Measurements from ENCODE around the gene HYDIN.
"Not testable (repeated sequence)": the region's sequence is repeated elsewhere in the genome, so short reads cannot be mapped to it uniquely, and the experiment has no call there.

GRCh38 chr16:71083573-71083972 is 146.9 kb downstream of the HYDIN start:
- not testable (repeated sequence) for TF ChIP-seq CTCF (conservative IDR thresholded peaks at IDR 0.05; ENCODE audit: low read depth in 2 of 2); EZH2phosphoT487 (IDR thresholded peaks at IDR 0.05; ENCODE audit: unreplicated experiment); EZH2 (IDR thresholded peaks at IDR 0.05; ENCODE audit: low read depth, unreplicated experiment); POLR2AphosphoS5 (IDR thresholded peaks at IDR 0.05; ENCODE audit: low read depth); NANOG (IDR thresholded peaks at IDR 0.05; ENCODE audit: borderline replicate concordance); JUNB (IDR thresholded peaks at IDR 0.05; ENCODE audit: unreplicated experiment); STAT1 (IDR thresholded peaks at IDR 0.05; ENCODE audit: unreplicated experiment); ZNF114 (CRISPR knock-in tag; IDR thresholded peaks at IDR 0.05); CREB1 (CRISPR knock-in tag; IDR thresholded peaks at IDR 0.05; ENCODE audit: low read depth)
- TF ChIP-seq, protein P1, sequence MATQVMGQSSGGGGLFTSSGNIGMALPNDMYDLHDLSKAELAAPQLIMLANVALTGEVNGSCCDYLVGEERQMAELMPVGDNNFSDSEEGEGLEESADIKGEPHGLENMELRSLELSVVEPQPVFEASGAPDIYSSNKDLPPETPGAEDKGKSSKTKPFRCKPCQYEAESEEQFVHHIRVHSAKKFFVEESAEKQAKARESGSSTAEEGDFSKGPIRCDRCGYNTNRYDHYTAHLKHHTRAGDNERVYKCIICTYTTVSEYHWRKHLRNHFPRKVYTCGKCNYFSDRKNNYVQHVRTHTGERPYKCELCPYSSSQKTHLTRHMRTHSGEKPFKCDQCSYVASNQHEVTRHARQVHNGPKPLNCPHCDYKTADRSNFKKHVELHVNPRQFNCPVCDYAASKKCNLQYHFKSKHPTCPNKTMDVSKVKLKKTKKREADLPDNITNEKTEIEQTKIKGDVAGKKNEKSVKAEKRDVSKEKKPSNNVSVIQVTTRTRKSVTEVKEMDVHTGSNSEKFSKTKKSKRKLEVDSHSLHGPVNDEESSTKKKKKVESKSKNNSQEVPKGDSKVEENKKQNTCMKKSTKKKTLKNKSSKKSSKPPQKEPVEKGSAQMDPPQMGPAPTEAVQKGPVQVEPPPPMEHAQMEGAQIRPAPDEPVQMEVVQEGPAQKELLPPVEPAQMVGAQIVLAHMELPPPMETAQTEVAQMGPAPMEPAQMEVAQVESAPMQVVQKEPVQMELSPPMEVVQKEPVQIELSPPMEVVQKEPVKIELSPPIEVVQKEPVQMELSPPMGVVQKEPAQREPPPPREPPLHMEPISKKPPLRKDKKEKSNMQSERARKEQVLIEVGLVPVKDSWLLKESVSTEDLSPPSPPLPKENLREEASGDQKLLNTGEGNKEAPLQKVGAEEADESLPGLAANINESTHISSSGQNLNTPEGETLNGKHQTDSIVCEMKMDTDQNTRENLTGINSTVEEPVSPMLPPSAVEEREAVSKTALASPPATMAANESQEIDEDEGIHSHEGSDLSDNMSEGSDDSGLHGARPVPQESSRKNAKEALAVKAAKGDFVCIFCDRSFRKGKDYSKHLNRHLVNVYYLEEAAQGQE (IDR thresholded peaks at IDR 0.05; ENCODE audit: unreplicated experiment), result not testable (repeated sequence)
- TF ChIP-seq, protein P2, sequence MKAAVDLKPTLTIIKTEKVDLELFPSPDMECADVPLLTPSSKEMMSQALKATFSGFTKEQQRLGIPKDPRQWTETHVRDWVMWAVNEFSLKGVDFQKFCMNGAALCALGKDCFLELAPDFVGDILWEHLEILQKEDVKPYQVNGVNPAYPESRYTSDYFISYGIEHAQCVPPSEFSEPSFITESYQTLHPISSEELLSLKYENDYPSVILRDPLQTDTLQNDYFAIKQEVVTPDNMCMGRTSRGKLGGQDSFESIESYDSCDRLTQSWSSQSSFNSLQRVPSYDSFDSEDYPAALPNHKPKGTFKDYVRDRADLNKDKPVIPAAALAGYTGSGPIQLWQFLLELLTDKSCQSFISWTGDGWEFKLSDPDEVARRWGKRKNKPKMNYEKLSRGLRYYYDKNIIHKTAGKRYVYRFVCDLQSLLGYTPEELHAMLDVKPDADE (IDR thresholded peaks at IDR 0.05), result not testable (repeated sequence)
- TF ChIP-seq, protein P3, sequence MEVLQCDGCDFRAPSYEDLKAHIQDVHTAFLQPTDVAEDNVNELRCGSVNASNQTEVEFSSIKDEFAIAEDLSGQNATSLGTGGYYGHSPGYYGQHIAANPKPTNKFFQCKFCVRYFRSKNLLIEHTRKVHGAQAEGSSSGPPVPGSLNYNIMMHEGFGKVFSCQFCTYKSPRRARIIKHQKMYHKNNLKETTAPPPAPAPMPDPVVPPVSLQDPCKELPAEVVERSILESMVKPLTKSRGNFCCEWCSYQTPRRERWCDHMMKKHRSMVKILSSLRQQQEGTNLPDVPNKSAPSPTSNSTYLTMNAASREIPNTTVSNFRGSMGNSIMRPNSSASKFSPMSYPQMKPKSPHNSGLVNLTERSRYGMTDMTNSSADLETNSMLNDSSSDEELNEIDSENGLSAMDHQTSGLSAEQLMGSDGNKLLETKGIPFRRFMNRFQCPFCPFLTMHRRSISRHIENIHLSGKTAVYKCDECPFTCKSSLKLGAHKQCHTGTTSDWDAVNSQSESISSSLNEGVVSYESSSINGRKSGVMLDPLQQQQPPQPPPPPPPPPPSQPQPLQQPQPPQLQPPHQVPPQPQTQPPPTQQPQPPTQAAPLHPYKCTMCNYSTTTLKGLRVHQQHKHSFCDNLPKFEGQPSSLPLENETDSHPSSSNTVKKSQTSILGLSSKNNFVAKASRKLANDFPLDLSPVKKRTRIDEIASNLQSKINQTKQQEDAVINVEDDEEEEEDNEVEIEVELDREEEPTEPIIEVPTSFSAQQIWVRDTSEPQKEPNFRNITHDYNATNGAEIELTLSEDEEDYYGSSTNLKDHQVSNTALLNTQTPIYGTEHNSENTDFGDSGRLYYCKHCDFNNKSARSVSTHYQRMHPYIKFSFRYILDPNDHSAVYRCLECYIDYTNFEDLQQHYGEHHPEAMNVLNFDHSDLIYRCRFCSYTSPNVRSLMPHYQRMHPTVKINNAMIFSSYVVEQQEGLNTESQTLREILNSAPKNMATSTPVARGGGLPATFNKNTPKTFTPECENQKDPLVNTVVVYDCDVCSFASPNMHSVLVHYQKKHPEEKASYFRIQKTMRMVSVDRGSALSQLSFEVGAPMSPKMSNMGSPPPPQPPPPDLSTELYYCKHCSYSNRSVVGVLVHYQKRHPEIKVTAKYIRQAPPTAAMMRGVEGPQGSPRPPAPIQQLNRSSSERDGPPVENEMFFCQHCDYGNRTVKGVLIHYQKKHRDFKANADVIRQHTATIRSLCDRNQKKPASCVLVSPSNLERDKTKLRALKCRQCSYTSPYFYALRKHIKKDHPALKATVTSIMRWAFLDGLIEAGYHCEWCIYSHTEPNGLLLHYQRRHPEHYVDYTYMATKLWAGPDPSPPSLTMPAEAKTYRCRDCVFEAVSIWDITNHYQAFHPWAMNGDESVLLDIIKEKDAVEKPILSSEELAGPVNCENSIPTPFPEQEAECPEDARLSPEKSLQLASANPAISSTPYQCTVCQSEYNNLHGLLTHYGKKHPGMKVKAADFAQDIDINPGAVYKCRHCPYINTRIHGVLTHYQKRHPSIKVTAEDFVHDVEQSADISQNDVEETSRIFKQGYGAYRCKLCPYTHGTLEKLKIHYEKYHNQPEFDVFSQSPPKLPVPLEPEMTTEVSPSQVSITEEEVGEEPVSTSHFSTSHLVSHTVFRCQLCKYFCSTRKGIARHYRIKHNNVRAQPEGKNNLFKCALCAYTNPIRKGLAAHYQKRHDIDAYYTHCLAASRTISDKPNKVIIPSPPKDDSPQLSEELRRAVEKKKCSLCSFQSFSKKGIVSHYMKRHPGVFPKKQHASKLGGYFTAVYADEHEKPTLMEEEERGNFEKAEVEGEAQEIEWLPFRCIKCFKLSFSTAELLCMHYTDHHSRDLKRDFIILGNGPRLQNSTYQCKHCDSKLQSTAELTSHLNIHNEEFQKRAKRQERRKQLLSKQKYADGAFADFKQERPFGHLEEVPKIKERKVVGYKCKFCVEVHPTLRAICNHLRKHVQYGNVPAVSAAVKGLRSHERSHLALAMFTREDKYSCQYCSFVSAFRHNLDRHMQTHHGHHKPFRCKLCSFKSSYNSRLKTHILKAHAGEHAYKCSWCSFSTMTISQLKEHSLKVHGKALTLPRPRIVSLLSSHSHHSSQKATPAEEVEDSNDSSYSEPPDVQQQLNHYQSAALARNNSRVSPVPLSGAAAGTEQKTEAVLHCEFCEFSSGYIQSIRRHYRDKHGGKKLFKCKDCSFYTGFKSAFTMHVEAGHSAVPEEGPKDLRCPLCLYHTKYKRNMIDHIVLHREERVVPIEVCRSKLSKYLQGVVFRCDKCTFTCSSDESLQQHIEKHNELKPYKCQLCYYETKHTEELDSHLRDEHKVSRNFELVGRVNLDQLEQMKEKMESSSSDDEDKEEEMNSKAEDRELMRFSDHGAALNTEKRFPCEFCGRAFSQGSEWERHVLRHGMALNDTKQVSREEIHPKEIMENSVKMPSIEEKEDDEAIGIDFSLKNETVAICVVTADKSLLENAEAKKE (CRISPR knock-in tag; IDR thresholded peaks at IDR 0.05), result not testable (repeated sequence)

All from GM23338 (cell line).